SIG-M5 (cell line): ENCODE measurements around the gene PAQR3.

Source experiments
- DNase-seq: peaks from one replicate; lab custom pipeline; 2025; lab: John Stamatoyannopoulos, UW

The PAQR3 gene

GRCh38 chr4:78938868-78939666 lies at the start of gene PAQR3:
PAQR3 (minus strand) TSS chr4:78939438; CDS start chr4:78939224, 214 bp downstream.
- DNase-seq = no peak

- no peak for DNase-seq
These were observed 48.4 kb upstream of the PAQR3 start for GRCh38 chr4:78987683-78988082.

GRCh38 chr4:78984593-78984992 lies 45.4 kb upstream of the PAQR3 start:
- no peak for DNase-seq

- no peak for DNase-seq
These were observed 36.6 kb upstream of the PAQR3 start for GRCh38 chr4:78975865-78976264.

- no peak for DNase-seq
These were observed 32.5 kb upstream of the PAQR3 start for GRCh38 chr4:78971776-78972175.

- no peak for DNase-seq
These were observed 32.1 kb upstream of the PAQR3 start for GRCh38 chr4:78971326-78971725.

- DNase-seq = no peak
These were observed 23.4 kb upstream of the PAQR3 start for GRCh38 chr4:78962597-78963115.

- no peak for DNase-seq
These were observed 21.7 kb upstream of the PAQR3 start for GRCh38 chr4:78960926-78961325.

GRCh38 chr4:78956975-78957374 lies 17.7 kb upstream of the PAQR3 start:
- no peak for DNase-seq

- DNase-seq = no peak
These were observed 14.8 kb upstream of the PAQR3 start for GRCh38 chr4:78953769-78954666.

- no peak for DNase-seq
These were observed 14.0 kb upstream of the PAQR3 start for GRCh38 chr4:78953231-78953630.

GRCh38 chr4:78951862-78952472 lies 12.7 kb upstream of the PAQR3 start:
- no peak for DNase-seq

GRCh38 chr4:78949735-78950134 lies 10.5 kb upstream of the PAQR3 start:
- no peak for DNase-seq

- DNase-seq = no peak
These were observed 6.5 kb upstream of the PAQR3 start for GRCh38 chr4:78945651-78946179.

- DNase-seq = no peak
These were observed 5.1 kb upstream of the PAQR3 start for GRCh38 chr4:78944381-78944780.

GRCh38 chr4:78940752-78941151 lies 1.5 kb upstream of the PAQR3 start:
- DNase-seq = no peak

- no peak for DNase-seq
These were observed 400 bp upstream of the PAQR3 start for GRCh38 chr4:78939667-78940008.

- DNase-seq = no peak
These were observed 767 bp downstream of the PAQR3 start for GRCh38 chr4:78938474-78938867.

- no peak for DNase-seq
These were observed 1.4 kb downstream of the PAQR3 start for GRCh38 chr4:78937837-78938236.

- DNase-seq = no peak
These were observed 2.2 kb downstream of the PAQR3 start for GRCh38 chr4:78936989-78937388.

- DNase-seq = no peak
These were observed 9.1 kb downstream of the PAQR3 start for GRCh38 chr4:78930016-78930629.

- DNase-seq = no peak
These were observed 10.4 kb downstream of the PAQR3 start for GRCh38 chr4:78928835-78929234.
